Measurements from ENCODE around the gene ADGRF1.

Gene ADGRF1

DNA sequence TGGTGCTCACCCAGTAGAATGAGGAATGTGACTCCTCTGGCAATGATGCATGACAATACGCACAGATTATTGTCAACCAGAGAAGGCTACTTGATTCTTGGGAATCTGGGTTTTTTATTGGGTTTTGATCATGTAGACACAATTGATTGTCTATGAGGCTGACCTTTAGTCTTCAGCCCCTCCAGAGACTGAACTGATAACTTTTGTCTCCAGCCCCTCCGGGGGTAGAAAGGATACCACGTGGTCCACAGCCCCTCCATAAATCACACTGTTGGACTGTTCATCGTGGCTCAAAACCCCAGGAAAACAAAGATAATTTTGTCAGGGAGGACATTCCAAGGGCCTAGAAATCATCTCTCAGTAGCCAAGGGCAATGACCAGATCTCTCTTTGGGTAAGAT lies 62.9 kb downstream of the ADGRF1 start:
- no peak for DNase-seq (ENCODE audit: low read depth in 2 of 2)

DNA sequence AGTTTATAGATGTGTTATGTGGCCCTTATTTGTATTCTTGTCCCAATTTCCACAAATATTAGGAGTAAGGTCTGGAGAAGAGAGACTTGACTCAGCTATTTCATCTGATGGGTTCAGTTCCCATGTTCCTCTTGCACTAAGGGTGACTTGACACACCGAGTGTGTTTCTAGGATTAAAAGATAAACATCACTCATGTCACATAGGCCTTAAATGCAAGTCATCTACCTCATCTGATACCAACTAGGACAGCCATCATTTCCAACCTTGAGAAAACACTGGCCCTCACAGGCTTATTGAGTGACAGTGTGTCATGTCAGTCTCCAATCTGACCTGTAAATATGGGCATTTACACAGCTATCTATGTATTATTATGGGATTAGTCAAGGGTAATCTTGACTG lies 67.3 kb downstream of the ADGRF1 start:
- no peak for DNase-seq (ENCODE audit: low read depth in 2 of 2)

GRCh38 chr6:46973029-46973428 lies 69.1 kb downstream of the ADGRF1 start:
- no peak for DNase-seq (ENCODE audit: low read depth in 2 of 2)

DNA sequence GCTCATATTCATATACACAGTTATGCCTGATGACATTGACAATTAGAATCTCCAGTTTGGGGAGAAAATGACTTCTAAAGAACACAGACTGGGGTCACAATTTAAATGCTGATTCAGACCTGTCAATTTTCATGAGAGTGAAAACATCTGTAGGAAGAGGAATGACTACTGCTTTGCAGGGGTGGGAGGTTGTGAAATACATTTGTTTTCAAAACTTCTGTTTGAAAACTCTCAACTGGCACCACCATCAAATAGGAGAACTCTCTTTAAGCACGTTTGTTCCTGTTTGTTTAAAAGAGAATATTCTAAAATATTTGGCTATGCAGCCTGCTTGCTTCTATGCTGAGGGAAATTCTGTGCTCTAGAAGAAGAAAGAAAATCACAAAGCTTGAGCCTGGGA lies 69.6 kb downstream of the ADGRF1 start:
- DNase-seq (ENCODE audit: low read depth in 2 of 2), result no peak

GRCh38 chr6:46969206-46969605 lies 72.9 kb downstream of the ADGRF1 start:
- DNase-seq (ENCODE audit: low read depth in 2 of 2), result no peak

DNA sequence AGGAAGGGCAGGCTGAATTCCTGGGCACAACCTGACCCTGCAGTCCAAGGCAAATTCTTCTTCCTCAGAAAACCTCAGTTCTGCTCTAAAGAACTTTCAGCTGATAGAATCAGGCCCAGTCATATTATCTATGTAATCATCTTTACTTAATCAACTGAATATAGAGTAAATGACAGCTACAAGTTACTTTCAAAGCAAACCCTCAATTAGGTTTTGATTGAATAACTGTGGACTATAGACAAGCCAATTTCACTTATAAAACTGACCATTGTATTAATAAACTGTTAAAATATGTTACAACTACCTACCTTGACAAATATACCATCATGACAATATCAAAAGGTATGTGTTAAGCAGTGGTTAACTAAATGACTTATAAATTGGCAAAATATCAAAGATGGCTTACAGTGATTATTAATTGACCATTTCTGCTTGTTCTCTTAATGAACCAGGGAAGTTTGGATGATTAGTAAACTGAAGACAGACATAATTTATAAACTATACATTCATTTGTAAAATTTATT lies 74.2 kb downstream of the ADGRF1 start:
- DNase-seq (ENCODE audit: low read depth in 2 of 2), result no peak

- no peak for DNase-seq (ENCODE audit: low read depth in 2 of 2)
Measured at GRCh38 chr6:46964716-46965519, 77.2 kb downstream of the ADGRF1 start.

- no peak for DNase-seq (ENCODE audit: low read depth in 2 of 2)
Measured at GRCh38 chr6:46963626-46964025, 78.5 kb downstream of the ADGRF1 start.

GRCh38 chr6:46963039-46963438 lies 79.1 kb downstream of the ADGRF1 start:
- no peak for DNase-seq (ENCODE audit: low read depth in 2 of 2)

DNA sequence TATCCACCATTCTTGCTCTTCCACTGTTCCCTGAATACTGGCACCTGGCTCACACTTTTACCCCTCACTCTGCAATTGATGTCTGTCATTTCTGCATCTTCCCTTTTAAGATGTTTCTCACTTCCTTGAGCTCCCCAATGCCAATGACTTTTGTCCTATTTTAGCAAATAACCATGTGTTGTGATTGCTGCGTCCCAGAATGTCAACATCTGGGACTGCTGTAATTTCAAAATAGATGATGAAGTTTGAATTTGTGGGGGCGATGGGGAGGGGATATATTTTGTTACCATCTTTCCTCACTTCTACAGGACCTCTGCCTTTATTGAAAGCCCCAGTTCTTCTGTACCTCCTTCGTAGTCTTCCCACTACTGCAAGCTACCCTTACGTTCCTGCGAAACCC lies 80.4 kb downstream of the ADGRF1 start:
- DNase-seq (ENCODE audit: low read depth in 2 of 2), result no peak

GRCh38 chr6:46961232-46961631 lies 80.9 kb downstream of the ADGRF1 start:
- no peak for DNase-seq (ENCODE audit: low read depth in 2 of 2)

- DNase-seq (ENCODE audit: low read depth in 2 of 2), result no peak
Measured at GRCh38 chr6:46959419-46959818, 82.7 kb downstream of the ADGRF1 start.

DNA sequence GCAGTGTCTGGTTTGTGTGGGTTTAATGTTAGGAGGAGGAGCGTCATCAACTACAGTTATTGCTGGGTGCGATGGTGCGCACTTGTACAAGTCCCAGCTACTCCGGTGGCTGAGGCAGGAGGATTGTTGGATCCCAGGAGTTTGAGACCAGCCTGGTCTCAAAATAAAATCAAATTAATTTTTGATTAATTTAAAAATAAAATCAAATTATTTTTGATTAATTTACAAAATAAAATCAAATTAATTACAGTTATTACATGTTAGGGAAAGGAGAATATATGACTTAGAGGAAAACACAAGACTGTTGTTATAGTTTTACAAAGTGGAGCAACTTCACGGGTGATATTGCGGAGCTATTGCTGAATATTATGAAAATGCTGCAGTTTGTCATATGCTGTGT lies 85.7 kb downstream of the ADGRF1 start:
- no peak for DNase-seq (ENCODE audit: low read depth in 2 of 2)

GRCh38 chr6:46954837-46955451 lies 87.2 kb downstream of the ADGRF1 start:
- no peak for DNase-seq (ENCODE audit: low read depth in 2 of 2)

- no peak for DNase-seq (ENCODE audit: low read depth in 2 of 2)
Measured at GRCh38 chr6:46953921-46954320, 88.2 kb downstream of the ADGRF1 start.

DNA sequence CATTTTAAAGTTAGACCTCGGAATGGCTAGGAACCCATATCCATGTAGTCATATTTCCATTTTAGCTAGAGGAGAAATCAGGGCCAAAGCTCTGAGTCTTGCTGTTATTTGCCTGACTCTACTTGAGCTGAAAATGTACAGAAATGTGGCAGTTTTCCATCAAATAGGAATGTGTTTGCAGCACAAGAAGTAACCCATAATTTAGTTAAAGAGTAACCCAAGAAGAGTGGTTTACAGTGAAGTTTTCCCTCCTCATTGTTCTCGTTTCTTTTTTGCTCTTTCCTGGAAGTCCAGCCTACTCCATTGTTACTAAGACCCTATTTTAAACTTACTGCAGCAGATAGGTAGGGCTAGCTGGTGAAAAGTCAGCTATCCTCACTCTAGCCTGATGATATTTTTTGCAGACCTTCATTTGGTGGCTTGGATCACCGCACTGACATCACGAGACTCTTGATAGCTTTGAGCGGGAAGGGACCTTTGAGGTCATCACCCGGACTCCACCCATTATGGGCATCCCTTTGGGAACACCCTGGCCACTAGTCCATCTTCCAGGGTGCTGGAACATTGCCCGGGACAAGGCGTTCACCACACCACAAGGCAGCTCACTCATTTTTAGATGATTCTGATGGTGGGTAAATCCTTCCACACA lies 92.4 kb downstream of the ADGRF1 start:
- DNase-seq (ENCODE audit: low read depth in 2 of 2), result no peak

DNA sequence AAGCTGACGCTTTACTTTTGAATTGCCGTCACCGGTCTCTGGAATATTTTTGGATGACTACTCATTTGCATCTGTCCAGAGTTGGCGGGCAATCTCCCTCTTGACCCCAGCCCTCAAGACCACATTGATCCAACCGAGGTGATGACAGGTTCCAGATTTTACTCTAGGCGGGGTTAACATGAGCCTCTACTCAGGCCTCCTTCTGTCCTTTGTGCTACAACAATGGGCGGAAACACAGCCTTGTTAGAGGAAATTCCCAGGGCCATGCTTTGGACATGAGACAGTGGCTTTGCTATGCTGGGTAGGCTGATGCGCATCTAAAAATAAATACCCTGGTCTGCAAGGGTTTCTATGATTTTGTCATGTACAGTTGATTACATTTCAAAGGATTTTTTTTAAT lies 93.4 kb downstream of the ADGRF1 start:
- DNase-seq (ENCODE audit: low read depth in 2 of 2), result no peak

Measured in stimulated activated CD8-positive, alpha-beta memory T cell treated with anti-CD3 and anti-CD28 coated beads, Interleukin-2, amount 100 ng/mL, for 1 hour (primary cell).